Rectal smooth muscle tissue (tissue), 1 donor: ENCODE data around the gene CXXC4.

Experiments
- H3K27ac ChIP-seq: one replicate; pipeline ENCODE4 v1.7.0; 2013; ENCODE audit warnings: low read depth, low read length, inconsistent platforms
- H3K27me3 ChIP-seq: one replicate; pipeline ENCODE4 v1.7.0; 2013; ENCODE audit warnings: low read length; ENCODE audit not compliant: control insufficient read depth, insufficient read depth
- H3K36me3 ChIP-seq: one replicate; pipeline ENCODE4 v1.7.0; 2013; ENCODE audit warnings: low read length; ENCODE audit not compliant: control insufficient read depth, insufficient read depth
- H3K4me1 ChIP-seq: one replicate; pipeline ENCODE4 v1.7.0; 2013; ENCODE audit warnings: low read length; ENCODE audit not compliant: control insufficient read depth, insufficient read depth
- H3K4me3 ChIP-seq: one replicate; pipeline ENCODE4 v1.7.0; 2013; ENCODE audit warnings: low read length
- H3K9ac ChIP-seq: one replicate; pipeline ENCODE4 v1.7.0; 2013; ENCODE audit warnings: low read length

The CXXC4 gene

DNA sequence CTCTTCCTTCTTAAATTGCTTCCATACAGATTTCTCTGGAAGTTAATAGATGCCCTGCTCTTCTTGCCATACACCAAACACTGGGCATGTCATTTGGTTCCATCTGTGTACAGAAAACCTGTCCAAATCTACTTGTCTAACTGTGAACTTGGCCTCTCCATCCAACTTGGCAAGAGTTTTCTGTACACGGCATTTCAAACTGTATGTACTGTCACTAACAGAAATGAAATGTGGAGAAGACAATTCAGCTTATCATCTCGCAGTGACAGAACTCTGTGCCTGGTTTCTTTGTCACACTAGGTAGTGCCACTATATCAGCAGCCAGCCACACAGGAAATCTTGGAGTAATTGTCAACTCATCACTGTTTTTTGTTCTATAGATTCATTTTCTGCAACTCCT lies 58.2 kb downstream of the CXXC4 start:
- Histone ChIP-seq H3K9ac (no peak overlapping the region), H3K27ac (no peak overlapping the region), H3K27me3 (no peaks in the 10 kb centered on the region), H3K36me3 (no peaks in the 10 kb centered on the region), H3K4me1 (no peaks in the 10 kb centered on the region), H3K4me3 (no peak overlapping the region)

- Histone ChIP-seq H3K4me3 (no peak overlapping the region), H3K27me3 (no peaks in the 10 kb centered on the region), H3K4me1 (no peaks in the 10 kb centered on the region), H3K9ac (no peak overlapping the region), H3K27ac (no peak overlapping the region), H3K36me3 (no peaks in the 10 kb centered on the region)
Observed at GRCh38 chr4:104429150-104429741, 65.4 kb downstream of the CXXC4 start.

- H3K27me3 ChIP-seq = no peaks in the 10 kb centered on the region
Observed at GRCh38 chr4:104425948-104426347, 68.7 kb downstream of the CXXC4 start.

DNA sequence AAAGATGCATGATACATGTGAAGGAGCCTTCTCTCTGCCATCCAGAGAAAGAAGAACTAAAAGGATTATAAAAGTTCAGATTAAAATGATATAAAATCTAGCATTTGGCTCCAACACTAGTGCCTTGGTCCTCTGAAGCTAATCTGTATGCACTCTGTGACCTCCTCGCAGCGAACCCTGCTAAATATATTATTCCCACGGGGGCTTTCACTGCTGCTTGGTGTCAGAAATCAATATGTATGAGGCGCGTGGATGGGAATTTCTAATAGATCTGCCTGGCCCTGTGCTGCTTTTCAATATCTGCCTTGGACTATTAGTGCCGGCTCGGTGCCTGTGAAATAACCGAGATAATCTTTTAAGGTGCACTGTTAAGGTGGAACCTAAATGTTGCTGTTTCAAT lies 69.7 kb downstream of the CXXC4 start:
- Histone ChIP-seq H3K27ac (no peak overlapping the region), H3K9ac (no peak overlapping the region), H3K4me3 (peak overlapping the region; percentile 59), H3K27me3 (no peaks in the 10 kb centered on the region), H3K36me3 (no peaks in the 10 kb centered on the region), H3K4me1 (no peaks in the 10 kb centered on the region)

More at GRCh38 chr4:104425948-104426347, 68.7 kb downstream of the CXXC4 start:
- Histone ChIP-seq H3K36me3 (no peaks in the 10 kb centered on the region), H3K4me1 (no peaks in the 10 kb centered on the region), H3K27ac (no peak overlapping the region), H3K4me3 (no peak overlapping the region), H3K9ac (no peak overlapping the region)

DNA sequence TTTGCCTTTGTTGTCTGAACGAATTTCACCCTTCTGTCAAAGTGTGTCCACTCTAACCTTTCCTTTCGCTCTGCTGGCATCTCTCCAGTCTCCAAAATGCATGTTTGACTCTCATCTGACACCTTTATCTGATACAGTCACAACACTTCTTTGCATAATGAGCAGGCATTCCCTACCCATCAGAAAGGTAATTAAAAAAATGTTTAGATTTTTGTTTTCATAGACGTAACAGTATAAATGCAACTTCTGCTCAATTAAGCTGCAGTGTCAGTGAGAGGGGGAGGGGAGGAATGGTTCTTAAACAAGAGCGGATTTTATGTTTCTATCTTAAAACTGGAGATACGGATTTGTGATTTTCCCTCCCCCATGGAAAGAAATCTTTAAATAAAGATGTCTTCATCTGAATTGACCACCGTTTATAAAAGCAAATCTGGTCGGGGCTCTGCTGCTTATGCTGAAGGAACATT lies 70.2 kb downstream of the CXXC4 start:
- Histone ChIP-seq H3K9ac (no peak overlapping the region), H3K36me3 (no peaks in the 10 kb centered on the region), H3K4me1 (no peaks in the 10 kb centered on the region), H3K4me3 (peak overlapping the region; percentile 59), H3K27me3 (no peaks in the 10 kb centered on the region), H3K27ac (no peak overlapping the region)

GRCh38 chr4:104421566-104421965 lies 73.1 kb downstream of the CXXC4 start:
- no peak overlapping the region for H3K9ac ChIP-seq
- H3K36me3 ChIP-seq = no peaks in the 10 kb centered on the region
- H3K27me3 ChIP-seq = no peaks in the 10 kb centered on the region
- no peaks in the 10 kb centered on the region for H3K4me1 ChIP-seq
- no peak overlapping the region for H3K4me3 ChIP-seq
- no peak overlapping the region for H3K27ac ChIP-seq

DNA sequence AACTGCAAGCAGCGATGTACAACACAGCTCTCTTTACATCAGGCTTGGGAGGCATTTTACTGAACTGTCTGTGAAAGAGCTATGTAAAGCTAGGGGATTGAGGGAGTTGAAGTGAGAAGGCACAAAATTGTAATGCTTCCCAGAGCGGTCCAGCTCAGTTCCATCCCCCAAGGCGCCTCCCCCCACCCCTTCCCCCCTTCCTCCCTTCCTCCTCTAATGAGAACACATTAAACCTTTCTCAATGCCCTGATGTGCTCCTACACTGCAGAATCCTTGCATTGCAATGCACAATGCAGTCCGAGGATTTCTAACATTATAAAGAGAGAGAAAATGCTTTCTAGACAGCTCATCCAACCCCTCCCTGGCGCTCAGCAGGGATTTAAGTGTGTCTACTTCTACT lies 73.9 kb downstream of the CXXC4 start:
- no peaks in the 10 kb centered on the region for H3K27me3 ChIP-seq
- no peak overlapping the region for H3K4me3 ChIP-seq
- no peaks in the 10 kb centered on the region for H3K4me1 ChIP-seq
- H3K9ac ChIP-seq = no peak overlapping the region
- H3K36me3 ChIP-seq = no peaks in the 10 kb centered on the region
- H3K27ac ChIP-seq = no peak overlapping the region
